H9 (cell line): ENCODE data around the gene THSD7A. TPM values are rescaled to one million over a fixed set of nuclear protein-coding genes. Genes with fewer than 3 reads are reported as not detected.

Source experiments
- DNase-seq: peaks from one replicate; pipeline ENCODE4 v3.0.0-alpha.2; 2017
- H2AFZ ChIP-seq: one replicate; pipeline ENCODE4 v1.6.1; 2013; ENCODE audit warnings: mild to moderate bottlenecking, low read length, control low read depth, moderate library complexity
- H2AK5ac ChIP-seq: 2 replicates; pipeline ENCODE4 v1.6.1; 2013; ENCODE audit warnings: low read length, control low read depth, mixed read lengths; ENCODE audit not compliant: insufficient read length
- H2BK120ac ChIP-seq: one replicate; pipeline ENCODE4 v1.6.1; 2013; ENCODE audit warnings: low read depth, mild to moderate bottlenecking, low read length, control low read depth, inconsistent platforms; ENCODE audit not compliant: poor library complexity, severe bottlenecking
- H2BK12ac ChIP-seq: 2 replicates; pipeline ENCODE4 v1.6.1; 2013; ENCODE audit warnings: low read length, control low read depth, mixed read lengths, low read depth; ENCODE audit not compliant: insufficient read length
- H2BK15ac ChIP-seq: 2 replicates; pipeline ENCODE4 v1.6.1; 2013; ENCODE audit warnings: low read depth, low read length, control low read depth
- H2BK20ac ChIP-seq: one replicate; pipeline ENCODE4 v1.6.1; 2013; ENCODE audit warnings: low read depth, mild to moderate bottlenecking, low read length, control low read depth, inconsistent platforms; ENCODE audit not compliant: poor library complexity, severe bottlenecking
- H2BK5ac ChIP-seq: 2 replicates; pipeline ENCODE4 v1.6.1; 2013; ENCODE audit warnings: low read length, control low read depth, mixed read lengths; ENCODE audit not compliant: insufficient read length
- H3K14ac ChIP-seq: 2 replicates; pipeline ENCODE4 v1.6.1; 2013; ENCODE audit warnings: low read length, control low read depth; ENCODE audit not compliant: insufficient read depth
- H3K18ac ChIP-seq: 2 replicates; pipeline ENCODE4 v1.6.1; 2013; ENCODE audit warnings: low read depth, mild to moderate bottlenecking, mixed read lengths, low read length, control low read depth; ENCODE audit not compliant: insufficient read length
- H3K23ac ChIP-seq: 2 replicates; pipeline ENCODE4 v1.6.1; 2013; ENCODE audit warnings: low read length, control low read depth, mixed read lengths, low read depth; ENCODE audit not compliant: insufficient read length
- H3K23me2 ChIP-seq: 2 replicates; pipeline ENCODE4 v1.6.1; 2013; ENCODE audit warnings: low read depth, mild to moderate bottlenecking, mixed read lengths, low read length, control low read depth; ENCODE audit not compliant: insufficient read length, poor library complexity, severe bottlenecking
- H3K27ac ChIP-seq: 2 replicates; pipeline ENCODE4 v1.5.1; 2013; ENCODE audit warnings: low read length, control low read depth, mixed read lengths, low read depth; ENCODE audit not compliant: insufficient read length
- H3K27me3 ChIP-seq: 2 replicates; pipeline ENCODE4 v1.6.1; 2013; ENCODE audit warnings: low read length, control low read depth, inconsistent platforms; ENCODE audit not compliant: insufficient read depth
- H3K4ac ChIP-seq: 2 replicates; pipeline ENCODE4 v1.6.1; 2013; ENCODE audit warnings: low read depth, mild to moderate bottlenecking, control low read depth, inconsistent platforms, low read length, moderate library complexity
- H3K4me1 ChIP-seq: 2 replicates; pipeline ENCODE4 v1.6.1; 2013; ENCODE audit warnings: low read length, control low read depth, inconsistent platforms; ENCODE audit not compliant: insufficient read depth
- H3K4me2 ChIP-seq: 2 replicates; pipeline ENCODE4 v1.6.1; 2013; ENCODE audit warnings: low read length, control low read depth, mixed read lengths; ENCODE audit not compliant: insufficient read length, insufficient read depth
- H3K56ac ChIP-seq: 2 replicates; pipeline ENCODE4 v1.6.1; 2013; ENCODE audit warnings: low read depth, mild to moderate bottlenecking, mixed read lengths, low read length, control low read depth; ENCODE audit not compliant: insufficient read length
- H3K79me1 ChIP-seq: 2 replicates; pipeline ENCODE4 v1.6.1; 2013; ENCODE audit warnings: low read depth, mild to moderate bottlenecking, moderate library complexity, low read length, control low read depth, inconsistent platforms; ENCODE audit not compliant: insufficient read depth, poor library complexity, severe bottlenecking
- H3K79me2 ChIP-seq: 2 replicates; pipeline ENCODE4 v1.6.1; 2013; ENCODE audit warnings: low read length, control low read depth, inconsistent platforms; ENCODE audit not compliant: insufficient read depth
- H3K9ac ChIP-seq: 2 replicates; pipeline ENCODE4 v1.6.1; 2013; ENCODE audit warnings: low read length, control low read depth, mixed read lengths; ENCODE audit not compliant: insufficient read length; ENCODE audit errors: extremely low read depth
- H3K9me3 ChIP-seq: one replicate; pipeline ENCODE4 v1.6.1; 2013; ENCODE audit warnings: low read depth, low read length, inconsistent platforms; ENCODE audit not compliant: control insufficient read depth
- H3T11ph ChIP-seq: one replicate; pipeline ENCODE4 v1.6.1; 2013; ENCODE audit warnings: mild to moderate bottlenecking, low read length, control low read depth, inconsistent platforms
- H4K20me1 ChIP-seq: one replicate; pipeline ENCODE4 v1.6.1; 2013; ENCODE audit not compliant: control insufficient read depth, insufficient read length, insufficient read depth
- H4K5ac ChIP-seq: 2 replicates; pipeline ENCODE4 v1.6.1; 2013; ENCODE audit warnings: low read depth, mild to moderate bottlenecking, mixed read lengths, low read length, control low read depth; ENCODE audit not compliant: insufficient read length
- H4K8ac ChIP-seq: replicated peaks from 2 replicates; pipeline ENCODE4 v1.6.1; 2013; ENCODE audit warnings: low read length, control low read depth, mixed read lengths, low read depth; ENCODE audit not compliant: insufficient read length
- H4K91ac ChIP-seq: 2 replicates; pipeline ENCODE4 v1.6.1; 2013; ENCODE audit warnings: low read depth, mild to moderate bottlenecking, moderate library complexity, mixed read lengths, low read length, control low read depth; ENCODE audit not compliant: insufficient read length
- H3K27ac Mint-ChIP-seq, 3 experiments: 2 replicates in 2 of 3; 3 replicates in 1 of 3; pipeline ENCODE4 v1.8.0; 2020 to 2021; ENCODE audit warnings: mixed read lengths in 3 of 3, mild to moderate bottlenecking in 1 of 3, moderate library complexity in 1 of 3
- H3K27me3 Mint-ChIP-seq: 2 replicates; pipeline ENCODE4 v1.8.0; 2021; ENCODE audit warnings: low read depth, mild to moderate bottlenecking, moderate library complexity, mixed read lengths
- H3K36me3 Mint-ChIP-seq, 3 experiments: 2 replicates in 2 of 3; 3 replicates in 1 of 3; pipeline ENCODE4 v1.8.0; 2020 to 2021; ENCODE audit warnings: low read depth in 3 of 3, mixed read lengths in 3 of 3; ENCODE audit not compliant: insufficient read depth in 1 of 3
- H3K4me1 Mint-ChIP-seq, 2 experiments: 2 replicates each; pipeline ENCODE4 v1.8.0; 2020; ENCODE audit warnings: mixed read lengths in 2 of 2
- H3K4me3 Mint-ChIP-seq, 2 experiments: 2 replicates in 1 of 2; 3 replicates in 1 of 2; pipeline ENCODE4 v1.8.0; 2020 to 2021; ENCODE audit warnings: mild to moderate bottlenecking in 2 of 2, mixed read lengths in 2 of 2, moderate library complexity in 1 of 2
- H3K9me3 Mint-ChIP-seq, 2 experiments: 2 replicates in 1 of 2; 3 replicates in 1 of 2; pipeline ENCODE4 v1.8.0; 2020; ENCODE audit warnings: mild to moderate bottlenecking in 2 of 2, mixed read lengths in 2 of 2, moderate library complexity in 1 of 2
- WGBS: extraction: QIAGEN DNeasy Blood & Tissue Kit; methylation state at CpG from one replicate; pipeline ENCODE4 v1.1.7; 2013; ENCODE audit warnings: missing lambda C conversion rate, low lambda C conversion rate, mixed read lengths; ENCODE audit not compliant: insufficient read length; ENCODE audit errors: extremely low coverage; 5-methylcytosine and 5-hydroxymethylcytosine counted together
- total RNA-seq: library from RNA; stranded (reverse); gene quantifications from 2 replicates; pipeline ENCODE4 v1.2.1, GENCODE V29; 2021
- TF ChIP-seq, protein P1 (sequence below): fragments of 200-600 bp; sonication (generic); conservative IDR thresholded peaks from 3 replicates; pipeline ENCODE4 v1.8.0; 2021; ENCODE audit warnings: antibody characterized with exemption, mild to moderate bottlenecking

The THSD7A gene
- total RNA-seq, 1 experiment from 2014 or later: 0.42 TPM

DNA sequence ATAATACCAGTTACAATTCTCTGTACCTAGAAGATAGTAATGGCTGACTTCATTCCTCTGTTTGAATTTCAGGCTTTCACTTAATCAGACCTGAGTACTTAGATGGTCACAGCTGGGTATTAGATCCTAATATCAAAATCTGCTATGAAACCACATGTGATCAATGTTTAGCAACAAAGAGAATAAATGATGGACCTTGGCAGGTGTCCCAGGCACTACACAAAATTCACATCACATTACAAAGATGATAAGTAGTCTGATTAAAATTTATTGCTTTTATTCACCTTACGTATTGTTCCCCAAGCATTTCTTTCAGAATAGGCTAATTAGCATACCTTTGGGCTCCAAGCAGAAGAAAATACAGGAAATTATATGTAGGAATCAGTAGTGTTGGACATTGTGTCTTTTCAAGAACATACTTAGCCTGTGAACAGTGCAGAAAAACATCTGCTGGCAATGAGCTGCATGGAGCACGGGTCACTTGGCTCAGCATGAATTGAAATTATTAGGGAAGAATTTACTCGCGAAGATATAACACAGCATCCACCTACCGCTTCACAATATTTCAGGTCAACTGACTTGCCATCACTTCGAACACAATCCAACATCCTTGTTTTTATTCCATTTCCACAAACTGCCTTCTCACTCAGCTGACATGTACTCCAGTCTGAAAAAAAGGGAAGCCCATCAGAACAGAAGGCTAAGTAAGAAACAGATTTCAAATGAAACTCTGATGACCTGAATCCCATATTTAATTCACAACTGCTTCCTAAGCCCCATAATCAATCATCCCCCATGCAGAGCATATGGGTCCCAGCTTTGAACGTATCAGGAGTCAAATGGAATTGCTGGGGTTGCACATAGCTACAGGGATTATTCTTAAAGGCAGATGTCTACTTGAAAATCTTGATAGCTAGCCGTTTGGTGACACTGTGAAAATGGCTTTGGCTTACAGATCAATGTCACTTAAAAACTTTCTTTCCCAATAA, 421.0 kb downstream of the THSD7A start:
- Histone ChIP-seq H2BK120ac (no peak overlapping the region), H3K4ac (no peak overlapping the region), H2BK5ac (no peak overlapping the region), H2BK20ac (no peak overlapping the region), H4K20me1 (no peaks in the 10 kb centered on the region), H4K5ac (no peak overlapping the region), H4K91ac (no peak overlapping the region), H3K9ac (no peak overlapping the region), H3K4me2 (no peak overlapping the region), H3K14ac (no peak overlapping the region), H3K23me2 (no peaks in the 10 kb centered on the region), H3K18ac (no peak overlapping the region), H3K27me3 (no peaks in the 10 kb centered on the region), H3K79me2 (no peaks in the 10 kb centered on the region), H3K56ac (no peak overlapping the region), H3T11ph (no peak overlapping the region), H2AFZ (no peak overlapping the region), H4K8ac (no peak overlapping the region), H2BK12ac (no peak overlapping the region), H2BK15ac (no peak overlapping the region), H3K79me1 (no peaks in the 10 kb centered on the region), H2AK5ac (no peak overlapping the region), H3K23ac (no peak overlapping the region), H3K4me1 (no peaks in the 10 kb centered on the region), H3K9me3 (no peaks in the 10 kb centered on the region), H3K27ac (no peak overlapping the region)
- TF ChIP-seq, protein P1, sequence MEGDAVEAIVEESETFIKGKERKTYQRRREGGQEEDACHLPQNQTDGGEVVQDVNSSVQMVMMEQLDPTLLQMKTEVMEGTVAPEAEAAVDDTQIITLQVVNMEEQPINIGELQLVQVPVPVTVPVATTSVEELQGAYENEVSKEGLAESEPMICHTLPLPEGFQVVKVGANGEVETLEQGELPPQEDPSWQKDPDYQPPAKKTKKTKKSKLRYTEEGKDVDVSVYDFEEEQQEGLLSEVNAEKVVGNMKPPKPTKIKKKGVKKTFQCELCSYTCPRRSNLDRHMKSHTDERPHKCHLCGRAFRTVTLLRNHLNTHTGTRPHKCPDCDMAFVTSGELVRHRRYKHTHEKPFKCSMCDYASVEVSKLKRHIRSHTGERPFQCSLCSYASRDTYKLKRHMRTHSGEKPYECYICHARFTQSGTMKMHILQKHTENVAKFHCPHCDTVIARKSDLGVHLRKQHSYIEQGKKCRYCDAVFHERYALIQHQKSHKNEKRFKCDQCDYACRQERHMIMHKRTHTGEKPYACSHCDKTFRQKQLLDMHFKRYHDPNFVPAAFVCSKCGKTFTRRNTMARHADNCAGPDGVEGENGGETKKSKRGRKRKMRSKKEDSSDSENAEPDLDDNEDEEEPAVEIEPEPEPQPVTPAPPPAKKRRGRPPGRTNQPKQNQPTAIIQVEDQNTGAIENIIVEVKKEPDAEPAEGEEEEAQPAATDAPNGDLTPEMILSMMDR: no peak
- no peak overlapping the region for H3K27ac Mint-ChIP-seq
- H3K27me3 Mint-ChIP-seq: no peaks in the 10 kb centered on the region
- H3K4me3 Mint-ChIP-seq: no peak overlapping the region
- DNase-seq: no peak
- peaks cover 5 to 15% of the 10 kb centered on the region in 2 experiments for H3K4me1 Mint-ChIP-seq
- H3K36me3 Mint-ChIP-seq: peaks cover 9 to 11% (median 10%) of the 10 kb centered on the region in 3 experiments
- no CpG with 5 or more reads among the region's 8 CpGs for WGBS
- H3K9me3 Mint-ChIP-seq: peaks cover 9 to 11% of the 10 kb centered on the region in 2 experiments
